ENCODE data around the gene LINC01488. TPM values are rescaled to one million over a fixed set of nuclear protein-coding genes. Genes with fewer than 3 reads are reported as not detected.

LINC01488 gene
- total and polyA plus RNA-seq, 9 of the 15 experiments (the other 6 are each of a cell fraction or from before 2014, with no cell fraction given), result not detected

- ATAC-seq (no peak), FAIRE-seq (no peak), DNase-seq (ENCODE audit: extremely low read depth in 1 of 4, low spot score in 3 of 4) (no peak)
- Histone ChIP-seq H3K79me2 (ENCODE audit: control insufficient read depth, insufficient read depth, low read length) (no peaks in the 10 kb centered on the region), H3K4me3 (no peak overlapping the region), H3K36me3 (ENCODE audit: control insufficient read depth, insufficient read depth, low read length) (no peaks in the 10 kb centered on the region), H3K4me2 (ENCODE audit: insufficient read depth, low read length) (no peak overlapping the region), H2AFZ (ENCODE audit: low read depth, low read length) (no peak overlapping the region), H4K20me1 (replicated peaks; ENCODE audit: control insufficient read depth, insufficient read depth, low read length) (no peaks in the 10 kb centered on the region), H3K4me1 (replicated peaks in 1 of 2; ENCODE audit: control insufficient read depth in 2 of 2, insufficient read depth in 2 of 2, low read length in 2 of 2) (peaks cover 0 to 5% of the 10 kb centered on the region in 2 experiments; a peak in 3 of 5 replicates), H3K27me3 (ENCODE audit: control insufficient read depth in 2 of 2, insufficient read depth in 2 of 2, low read length in 2 of 2) (peaks cover 58 to 77% of the 10 kb centered on the region in 2 experiments), H3K27ac (ENCODE audit: extremely low read depth, low read depth, low read length) (no peak overlapping the region), H3K9me3 (replicated peaks; ENCODE audit: control insufficient read depth, insufficient read depth, low read depth, low read length) (no peaks in the 10 kb centered on the region), H3K9me1 (ENCODE audit: control insufficient read depth, insufficient read depth, low read length) (no peaks in the 10 kb centered on the region), H3K9ac (ENCODE audit: insufficient read depth in 1 of 2, low read depth in 2 of 2, low read length in 2 of 2) (no peak overlapping the region; a peak in 1 of 4 replicates)
- TF ChIP-seq MED1 (CRISPR knock-in tag; IDR thresholded peaks at IDR 0.05; ENCODE audit: borderline replicate concordance) (no peak), TFE3 (CRISPR knock-in tag; IDR thresholded peaks at IDR 0.05) (no peak), SREBF1 (IDR thresholded peaks at IDR 0.05; ENCODE audit: borderline replicate concordance, low read depth, low read length) (no peak), GATA2 (CRISPR knock-in tag; IDR thresholded peaks at IDR 0.05) (no peak), E2F3 (CRISPR knock-in tag; IDR thresholded peaks at IDR 0.05) (no peak), FOXK1 (CRISPR knock-in tag; IDR thresholded peaks at IDR 0.05; ENCODE audit: borderline replicate concordance) (no peak), ZBTB49 (CRISPR knock-in tag; IDR thresholded peaks at IDR 0.05; ENCODE audit: borderline replicate concordance) (no peak), HES1 (IDR thresholded peaks at IDR 0.05; ENCODE audit: low read depth) (no peak), ELF1 (tag; IDR thresholded peaks at IDR 0.05) (no peak), YY1 (IDR thresholded peaks at IDR 0.05; ENCODE audit: borderline replicate concordance in 1 of 3, control insufficient read depth in 1 of 3, extremely low read depth in 1 of 3, insufficient read depth in 3 of 3, insufficient read length in 1 of 3, insufficient replicate concordance in 2 of 3, low read depth in 1 of 3, low read length in 2 of 3) (no peak)
- 0% methylated on average over 7 of the region's 7 CpGs for WGBS (ENCODE audit: insufficient coverage, low coverage, missing lambda C conversion rate)
- intact Hi-C loops (cut with micrococcal nuclease) (no loop called here), in situ Hi-C loops (cut with MboI) (no loop called here)
- no TSS peak for BruUV-seq (replicated peaks)
- CTCF ChIA-PET (ENCODE audit: low intra/inter-chr PET ratio), result no interaction called here
- POLR2A ChIA-PET, result interaction anchor here (0.5 kb wide), 1 partner anchor 252 kb away, joined by 3 read pairs; no protein-coding TSS in a partner anchor
Observed at GRCh38 chr11:69509381-69509780, 27.9 kb downstream of the LINC01488 start.

Data from K562 (cell line).